NT2/D1 (cell line): ENCODE measurements around the gene KCNJ6.

Source experiments
- DNase-seq: peaks from one replicate; pipeline ENCODE4 v3.0.0-alpha.2; 2011; ENCODE audit warnings: low read depth, low spot score
- H3K27me3 ChIP-seq: 2 replicates; pipeline ENCODE4 v1.6.0; 2011; ENCODE audit warnings: mild to moderate bottlenecking; ENCODE audit not compliant: insufficient read length, insufficient read depth
- H3K36me3 ChIP-seq: 2 replicates; pipeline ENCODE4 v1.6.1; 2011; ENCODE audit warnings: mild to moderate bottlenecking, low read length, mixed read lengths; ENCODE audit not compliant: insufficient read depth, insufficient read length
- H3K4me1 ChIP-seq: 2 replicates; pipeline ENCODE4 v1.5.1; 2011; ENCODE audit not compliant: insufficient read depth, insufficient read length
- H3K4me3 ChIP-seq: 2 replicates; pipeline ENCODE4 v1.5.1; 2011; ENCODE audit warnings: low read depth; ENCODE audit not compliant: insufficient read length
- H3K9ac ChIP-seq: 2 replicates; pipeline ENCODE4 v1.6.0; 2011; ENCODE audit warnings: low read depth; ENCODE audit not compliant: insufficient read length
- H3K9me3 ChIP-seq: 2 replicates; pipeline ENCODE4 v1.5.1; 2011; ENCODE audit warnings: mild to moderate bottlenecking, low read length; ENCODE audit not compliant: insufficient read depth
- SUZ12 ChIP-seq: IDR thresholded peaks from 2 replicates; pipeline ENCODE4 v1.6.1; 2011; ENCODE audit not compliant: insufficient read length, insufficient read depth; ENCODE audit errors: extremely low read depth
- YY1 ChIP-seq: IDR thresholded peaks from 2 replicates; pipeline ENCODE4 v1.6.1; 2011; ENCODE audit not compliant: insufficient read length, insufficient read depth
- ZNF274 ChIP-seq: IDR thresholded peaks from 2 replicates; pipeline ENCODE4 v1.6.1; 2011; ENCODE audit warnings: mild to moderate bottlenecking, low read depth, low read length

KCNJ6 gene

GRCh38 chr21:37917612-37918011 lies 1.4 kb upstream of the KCNJ6 start:
- Histone ChIP-seq H3K4me1 (peaks cover 2% of the 10 kb centered on the region), H3K27me3 (peaks cover 29% of the 10 kb centered on the region), H3K4me3 (no peak overlapping the region), H3K9ac (no peak overlapping the region), H3K9me3 (no peaks in the 10 kb centered on the region), H3K36me3 (no peaks in the 10 kb centered on the region)
- DNase-seq: no peak
- no peak for TF ChIP-seq ZNF274
- no peak for TF ChIP-seq YY1
- no peak for TF ChIP-seq SUZ12

DNA sequence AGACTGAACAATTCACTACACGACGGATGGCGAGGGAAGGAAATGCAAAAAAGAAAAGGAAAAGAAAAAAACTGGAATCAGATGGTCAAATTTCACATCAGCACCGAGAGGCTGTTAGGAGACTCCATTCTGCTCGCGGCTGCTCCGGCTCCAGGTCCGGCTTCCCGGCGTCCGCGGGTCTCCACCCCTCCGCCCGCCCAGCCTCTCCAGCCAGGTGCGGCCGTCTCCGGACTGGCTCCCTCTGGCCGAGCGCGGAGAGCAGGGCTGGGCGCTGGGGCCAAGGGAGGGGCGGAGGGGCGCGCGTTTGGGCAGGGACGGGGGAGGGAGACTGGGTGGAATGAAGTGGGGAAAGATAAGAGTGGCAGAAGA lies 332 bp downstream of the KCNJ6 start:
- Histone ChIP-seq H3K36me3 (no peaks in the 10 kb centered on the region), H3K4me3 (peak overlapping the region; percentile 68), H3K9ac (peak overlapping the region; percentile 65), H3K27me3 (peaks cover 31% of the 10 kb centered on the region), H3K4me1 (peaks cover 2% of the 10 kb centered on the region), H3K9me3 (no peaks in the 10 kb centered on the region)
- no peak for TF ChIP-seq ZNF274
- no peak for TF ChIP-seq YY1
- no peak for TF ChIP-seq SUZ12
- no peak for DNase-seq

DNA sequence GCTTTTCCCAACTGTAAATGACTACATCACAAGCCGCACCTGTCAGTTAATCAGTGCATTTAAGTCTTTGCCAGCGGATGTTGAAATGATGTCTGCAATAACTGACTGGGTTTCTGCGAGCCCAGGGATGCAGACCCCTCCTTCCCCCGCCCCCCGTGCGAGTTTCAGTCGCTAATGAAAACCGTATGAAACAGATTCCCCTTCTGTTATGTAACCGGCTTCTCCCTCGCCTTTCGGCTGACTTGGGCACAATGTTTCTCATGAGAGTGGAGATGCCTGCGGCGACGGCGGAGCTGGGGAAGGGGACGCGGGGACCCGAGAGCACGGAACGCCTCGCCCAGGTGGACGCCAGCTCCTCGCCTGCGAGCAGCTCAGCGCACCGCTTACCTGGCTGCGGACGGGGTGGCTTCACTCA lies 753 bp downstream of the KCNJ6 start:
- Histone ChIP-seq H3K9ac (peak overlapping the region; percentile 65), H3K36me3 (no peaks in the 10 kb centered on the region), H3K4me1 (peaks cover 2% of the 10 kb centered on the region), H3K4me3 (peak overlapping the region; percentile 68), H3K9me3 (no peaks in the 10 kb centered on the region), H3K27me3 (peaks cover 31% of the 10 kb centered on the region)
- no peak for DNase-seq
- TF ChIP-seq YY1 (no peak), SUZ12 (no peak), ZNF274 (no peak)

GRCh38 chr21:37912616-37913015 lies 3.6 kb downstream of the KCNJ6 start:
- H3K9ac ChIP-seq: no peak overlapping the region
- H3K36me3 ChIP-seq: no peaks in the 10 kb centered on the region
- no peak for DNase-seq
- H3K9me3 ChIP-seq: no peaks in the 10 kb centered on the region
- peaks cover 2% of the 10 kb centered on the region for H3K4me1 ChIP-seq
- TF ChIP-seq ZNF274 (no peak), YY1 (no peak), SUZ12 (no peak)
- no peak overlapping the region for H3K4me3 ChIP-seq
- peaks cover 31% of the 10 kb centered on the region for H3K27me3 ChIP-seq

- TF ChIP-seq ZNF274: no peak
- TF ChIP-seq YY1: no peak
- no peak for TF ChIP-seq SUZ12
- peaks cover 21% of the 10 kb centered on the region for H3K27me3 ChIP-seq
- no peaks in the 10 kb centered on the region for H3K9me3 ChIP-seq
- peaks cover 2% of the 10 kb centered on the region for H3K4me1 ChIP-seq
- no peak overlapping the region for H3K4me3 ChIP-seq
- H3K36me3 ChIP-seq: no peaks in the 10 kb centered on the region
- H3K9ac ChIP-seq: no peak overlapping the region
- DNase-seq: no peak
Measured at GRCh38 chr21:37909936-37910335, 6.3 kb downstream of the KCNJ6 start.

GRCh38 chr21:37908691-37909090 lies 7.6 kb downstream of the KCNJ6 start:
- DNase-seq: no peak
- TF ChIP-seq YY1 (no peak), SUZ12 (no peak), ZNF274 (no peak)
- H3K27me3 ChIP-seq: peaks cover 12% of the 10 kb centered on the region
- H3K4me3 ChIP-seq: no peak overlapping the region
- no peak overlapping the region for H3K9ac ChIP-seq
- no peaks in the 10 kb centered on the region for H3K4me1 ChIP-seq
- H3K36me3 ChIP-seq: no peaks in the 10 kb centered on the region
- no peaks in the 10 kb centered on the region for H3K9me3 ChIP-seq

GRCh38 chr21:37907076-37907475 lies 9.2 kb downstream of the KCNJ6 start:
- no peak overlapping the region for H3K9ac ChIP-seq
- no peak for DNase-seq
- no peaks in the 10 kb centered on the region for H3K9me3 ChIP-seq
- H3K4me1 ChIP-seq: no peaks in the 10 kb centered on the region
- no peaks in the 10 kb centered on the region for H3K36me3 ChIP-seq
- no peak overlapping the region for H3K4me3 ChIP-seq
- no peaks in the 10 kb centered on the region for H3K27me3 ChIP-seq
- TF ChIP-seq SUZ12 (no peak), ZNF274 (no peak), YY1 (no peak)
